SK-N-SH treated with all-trans-retinoic acid at 6 μM for 48 hours (cell line): Measurements from ENCODE around the gene PCNT.

Experiments used
- ARNTL ChIP-seq: fragments of 450-650 bp; formaldehyde crosslinking; IDR thresholded peaks from 2 replicates; pipeline ENCODE4 v1.5.0; 2020; ENCODE audit warnings: low read depth, mild to moderate bottlenecking, moderate library complexity, borderline replicate concordance
- CREB5 ChIP-seq: fragments of 250-450 bp; sonication (Bioruptor Pico); IDR thresholded peaks from 2 replicates; pipeline ENCODE4 v1.5.1; 2020; ENCODE audit warnings: low read depth, mild to moderate bottlenecking, moderate library complexity
- CSDC2 ChIP-seq: fragments of 250-450 bp; sonication (Bioruptor Pico); IDR thresholded peaks from 2 replicates; pipeline ENCODE4 v1.5.0; 2020; ENCODE audit warnings: mild to moderate bottlenecking, moderate library complexity
- ESRRG ChIP-seq: fragments of 250-450 bp; sonication (Bioruptor Pico); IDR thresholded peaks from 2 replicates; pipeline ENCODE4 v1.6.1; 2021; ENCODE audit warnings: mild to moderate bottlenecking
- GLIS3 ChIP-seq: fragments of 250-450 bp; sonication (Bioruptor Pico); IDR thresholded peaks from 2 replicates; pipeline ENCODE4 v1.5.0; 2020; ENCODE audit warnings: mild to moderate bottlenecking, moderate library complexity
- PATZ1 ChIP-seq: fragments of 250-450 bp; sonication (Bioruptor Pico); IDR thresholded peaks from 2 replicates; pipeline ENCODE4 v1.8.0; 2020; ENCODE audit warnings: mild to moderate bottlenecking, moderate library complexity, borderline replicate concordance
- POU6F1 ChIP-seq: fragments of 250-450 bp; sonication (Bioruptor Pico); IDR thresholded peaks from 2 replicates; pipeline ENCODE4 v1.8.0; 2021; ENCODE audit warnings: low read depth, mild to moderate bottlenecking, moderate library complexity, borderline replicate concordance
- RARB ChIP-seq: fragments of 250-450 bp; sonication (Bioruptor Pico); IDR thresholded peaks from 2 replicates; pipeline ENCODE4 v1.8.0; 2021; ENCODE audit warnings: mild to moderate bottlenecking, moderate library complexity
- SNAI2 ChIP-seq: fragments of 250-450 bp; sonication (Bioruptor Pico); IDR thresholded peaks from 2 replicates; pipeline ENCODE4 v1.5.0; 2020; ENCODE audit warnings: mild to moderate bottlenecking, moderate library complexity
- TCF4 ChIP-seq: fragments of 250-450 bp; sonication (Bioruptor Pico); IDR thresholded peaks from 2 replicates; pipeline ENCODE4 v1.8.0; 2021; ENCODE audit warnings: mild to moderate bottlenecking, moderate library complexity, borderline replicate concordance
- ZC3H10 ChIP-seq: fragments of 250-450 bp; sonication (Bioruptor Pico); IDR thresholded peaks from 2 replicates; pipeline ENCODE4 v1.5.1; 2021; ENCODE audit warnings: mild to moderate bottlenecking, moderate library complexity
- ZFP30 ChIP-seq: fragments of 450-650 bp; formaldehyde crosslinking; IDR thresholded peaks from 2 replicates; pipeline ENCODE4 v1.5.0; 2022; ENCODE audit warnings: mild to moderate bottlenecking, moderate library complexity
- ZNF565 ChIP-seq: fragments of 450-650 bp; formaldehyde crosslinking; conservative IDR thresholded peaks from 2 replicates; pipeline ENCODE4 v1.5.0; 2020; ENCODE audit warnings: low read depth, mild to moderate bottlenecking, moderate library complexity

- TF ChIP-seq CREB5 (CRISPR knock-in tag): no peak
- no peak for TF ChIP-seq ARNTL (CRISPR knock-in tag)
- TF ChIP-seq ZNF565: no peak
- TF ChIP-seq CSDC2: no peak
- TF ChIP-seq PATZ1 (CRISPR knock-in tag): no peak
- TF ChIP-seq ESRRG (CRISPR knock-in tag): no peak
- no peak for TF ChIP-seq SNAI2 (CRISPR knock-in tag)
- TF ChIP-seq ZFP30 (CRISPR knock-in tag): no peak
- no peak for TF ChIP-seq RARB (CRISPR knock-in tag)
- TF ChIP-seq POU6F1: no peak
- no peak for TF ChIP-seq ZC3H10 (CRISPR knock-in tag)
- no peak for TF ChIP-seq GLIS3 (CRISPR knock-in tag)
- no peak for TF ChIP-seq TCF4
Observed at GRCh38 chr21:46480466-46480865, 156.5 kb downstream of the PCNT start.
